DMS53 treated with DMSO at 0.1 percent for 48 hours (cell line): ENCODE results near the gene TSPO.
"Not testable (repeated sequence)": the region's sequence is repeated elsewhere in the genome, so short reads cannot be mapped to it uniquely, and the experiment has no call there.

Experiments
- DNase-seq: peaks from one replicate; lab custom pipeline; 2025; ENCODE audit not compliant: unreplicated experiment; lab: John Stamatoyannopoulos, UW

TSPO gene

GRCh38 chr22:43151251-43152002 is at the start of gene TSPO:
Gene TSPO, plus strand, starts transcription at chr22:43151559. Its CDS starts 7,680 bp downstream, at chr22:43159239.
- DNase-seq: peak; percentile 9

- DNase-seq: peak; percentile 70
Measured at GRCh38 chr22:43104056-43104625, 47.2 kb upstream of the TSPO start.

GRCh38 chr22:43104950-43105349 is 46.4 kb upstream of the TSPO start:
- not testable (repeated sequence) for DNase-seq

- DNase-seq: no peak
Measured at GRCh38 chr22:43106302-43106701, 45.1 kb upstream of the TSPO start.

GRCh38 chr22:43109511-43109910 is 41.8 kb upstream of the TSPO start:
- DNase-seq: no peak

GRCh38 chr22:43109921-43110443 is 41.4 kb upstream of the TSPO start:
- DNase-seq: no peak

- peak; percentile 21 for DNase-seq
Measured at GRCh38 chr22:43110444-43110926, 40.9 kb upstream of the TSPO start, which contains the start of gene BIK. Gene BIK, plus strand, starts transcription at chr22:43110750. Its CDS starts 13,273 bp downstream, at chr22:43124023.

GRCh38 chr22:43110927-43111623 is 40.3 kb upstream of the TSPO start:
- DNase-seq: peak; percentile 25

- DNase-seq: peak; percentile 46
Measured at GRCh38 chr22:43113526-43114251, 37.7 kb upstream of the TSPO start.

- DNase-seq: peak; percentile 77
Measured at GRCh38 chr22:43114958-43115357, 36.4 kb upstream of the TSPO start.

- DNase-seq: no peak
Measured at GRCh38 chr22:43116932-43117331, 34.4 kb upstream of the TSPO start.

GRCh38 chr22:43118024-43118849 is 33.1 kb upstream of the TSPO start:
- DNase-seq: no peak

GRCh38 chr22:43118953-43119458 is 32.4 kb upstream of the TSPO start:
- DNase-seq: no peak

- no peak for DNase-seq
Measured at GRCh38 chr22:43126501-43127165, 24.7 kb upstream of the TSPO start.

- no peak for DNase-seq
Measured at GRCh38 chr22:43127166-43127908, 24.0 kb upstream of the TSPO start.

GRCh38 chr22:43128116-43128515 is 23.2 kb upstream of the TSPO start:
- no peak for DNase-seq

GRCh38 chr22:43128928-43129424 is 22.4 kb upstream of the TSPO start:
- DNase-seq: peak; percentile 37
